HCT116 (cell line): ENCODE results near the gene FGF14. TPM values are rescaled to one million over a fixed set of nuclear protein-coding genes. Genes with fewer than 3 reads are reported as not detected.

Experiments
- ATAC-seq: fragments of 200-7000 bp; cut with Tn5 transposase; 2 replicates; pipeline ENCODE4 v1.9.1; 2020; ENCODE audit warnings: mild to moderate bottlenecking, moderate library complexity
- BruUV-seq: library from RNA; stranded (reverse); fragments of 400-500 nt; replicated peaks from 2 replicates; lab custom pipeline; 2021; lab: Mats Ljungman, UMichigan
- CTCF ChIA-PET: fragments of 300-600 bp; sonication (Branson Sonifier 250); formaldehyde crosslinking; loops from one replicate; lab custom pipeline; 2021; ENCODE audit warnings: antibody characterized with exemption; lab: Charles Lee
- POLR2A ChIA-PET: fragments of 300-600, 350-600 bp; sonication (Branson Sonifier 250); formaldehyde crosslinking; loops from one replicate; lab custom pipeline; 2021; ENCODE audit warnings: antibody characterized with exemption; lab: Charles Lee
- RAD21 ChIA-PET, 2 experiments: fragments of 300-600 bp; sonication (Branson Sonifier 250); formaldehyde crosslinking; loops; one replicate each; lab custom pipeline; 2023; ENCODE audit warnings: low total read pairs in 2 of 2; ENCODE audit not compliant: uncharacterized antibody in 2 of 2, unreplicated experiment in 2 of 2, low non-redundant PET in 1 of 2; lab: Charles Lee
- DNase-seq: peaks from one replicate; pipeline ENCODE4 v3.0.0-alpha.2; 2010; ENCODE audit warnings: low read depth, low spot score
- H2AFZ ChIP-seq: fragments of 200-600 bp; shearing (Covaris generic), sonication (generic); 2 replicates; pipeline ENCODE4 v1.6.1; 2017; ENCODE audit warnings: low read depth, mixed run types, mixed read lengths, antibody characterized with exemption, low read length; ENCODE audit not compliant: poor library complexity, severe bottlenecking
- H3K27ac ChIP-seq: 2 replicates; pipeline ENCODE4 v1.5.1; 2012; ENCODE audit warnings: low read depth, low read length
- H3K27me3 ChIP-seq: fragments of 200-600 bp; sonication (generic); 2 replicates; pipeline ENCODE4 v1.6.1; 2016; ENCODE audit warnings: mixed run types, low read length, mixed read lengths; ENCODE audit not compliant: insufficient read depth
- H3K36me3 ChIP-seq, 2 experiments: fragments of 200-500 bp in 1 of 2; fragments of 200-600 bp in 1 of 2; sonication (Bioruptor generic) in 1 of 2; sonication (generic) in 1 of 2; 2 replicates each; pipeline versions ENCODE4 v1.5.1 to v1.6.1; 2014 to 2016; ENCODE audit warnings: low read length in 2 of 2, inconsistent platforms in 1 of 2, mixed read lengths in 1 of 2, mixed run types in 1 of 2; ENCODE audit not compliant: insufficient read depth in 2 of 2, control insufficient read depth in 1 of 2
- H3K4me1 ChIP-seq, 2 experiments: fragments of 200-600 bp in 1 of 2; sonication (generic) in 1 of 2; 2 replicates each; pipeline versions ENCODE4 v1.5.1 to v1.6.1; 2012 to 2017; ENCODE audit warnings: low read length in 2 of 2, inconsistent platforms in 1 of 2, mild to moderate bottlenecking in 1 of 2, mixed read lengths in 1 of 2, mixed run types in 1 of 2, moderate library complexity in 1 of 2; ENCODE audit not compliant: insufficient read depth in 2 of 2, control insufficient read depth in 1 of 2
- H3K4me2 ChIP-seq: fragments of 200-600 bp; sonication (generic); 2 replicates; pipeline ENCODE4 v1.6.1; 2017; ENCODE audit warnings: mixed run types, low read length, mixed read lengths
- H3K4me3 ChIP-seq, 2 experiments: fragments of 200-600 bp in 1 of 2; sonication (generic) in 1 of 2; replicated peaks in 1 of 2; 2 replicates each; pipeline ENCODE4 v1.5.1; 2011 to 2016; ENCODE audit warnings: low read length in 2 of 2, control low read depth in 1 of 2, low read depth in 1 of 2, mild to moderate bottlenecking in 1 of 2, mixed read lengths in 1 of 2, mixed run types in 1 of 2
- H3K79me2 ChIP-seq: fragments of 200-600 bp; sonication (generic); 2 replicates; pipeline ENCODE4 v1.6.1; 2017; ENCODE audit warnings: mild to moderate bottlenecking, mixed run types, low read length, moderate library complexity, mixed read lengths; ENCODE audit not compliant: insufficient read depth
- H3K9ac ChIP-seq: fragments of 200-600 bp; sonication (generic); 2 replicates; pipeline ENCODE4 v1.6.1; 2016; ENCODE audit warnings: low read length, mixed read lengths
- H3K9me2 ChIP-seq: fragments of 200-600 bp; sonication (generic), shearing (Covaris generic); 2 replicates; pipeline ENCODE4 v1.6.1; 2017; ENCODE audit warnings: mixed run types, mild to moderate bottlenecking, moderate library complexity; ENCODE audit not compliant: insufficient read depth
- H3K9me3 ChIP-seq, 2 experiments: fragments of 200-500 bp in 1 of 2; fragments of 200-600 bp in 1 of 2; sonication (Bioruptor generic) in 1 of 2; sonication (generic) in 1 of 2; 2 replicates each; pipeline ENCODE4 v1.6.1; 2014 to 2017; ENCODE audit warnings: low read length in 2 of 2, mixed read lengths in 2 of 2, inconsistent platforms in 1 of 2, low read depth in 1 of 2, mild to moderate bottlenecking in 1 of 2, mixed run types in 1 of 2, moderate library complexity in 1 of 2; ENCODE audit not compliant: control insufficient read depth in 1 of 2, insufficient read depth in 1 of 2
- H4K20me1 ChIP-seq: fragments of 200-600 bp; sonication (generic), shearing (Covaris generic); 2 replicates; pipeline ENCODE4 v1.6.1; 2017; ENCODE audit warnings: mixed run types, mild to moderate bottlenecking, moderate library complexity; ENCODE audit not compliant: insufficient read depth
- CEBPB ChIP-seq: IDR thresholded peaks from 2 replicates; pipeline ENCODE4 v1.6.1; 2012; ENCODE audit warnings: low read depth
- EGR1 ChIP-seq: IDR thresholded peaks from 2 replicates; pipeline ENCODE4 v1.6.1; 2012; ENCODE audit warnings: low read depth
- JUND ChIP-seq: IDR thresholded peaks from 2 replicates; pipeline ENCODE4 v1.6.1; 2012
- POLR2AphosphoS5 ChIP-seq: IDR thresholded peaks from 2 replicates; pipeline ENCODE4 v1.6.1; 2011; ENCODE audit warnings: mild to moderate bottlenecking, low read depth, low read length, moderate library complexity
- RAD21 ChIP-seq: IDR thresholded peaks from 2 replicates; pipeline ENCODE4 v1.6.1; 2012; ENCODE audit warnings: low read depth, mild to moderate bottlenecking
- REST ChIP-seq: IDR thresholded peaks from 2 replicates; pipeline ENCODE4 v1.6.1; 2012; ENCODE audit warnings: low read depth
- SIN3A ChIP-seq: IDR thresholded peaks from 2 replicates; pipeline ENCODE4 v1.6.1; 2012; ENCODE audit warnings: low read depth
- SP1 ChIP-seq: IDR thresholded peaks from 2 replicates; pipeline ENCODE4 v1.6.1; 2012; ENCODE audit warnings: low read depth
- SRF ChIP-seq: IDR thresholded peaks from 2 replicates; pipeline ENCODE4 v1.6.1; 2012; ENCODE audit warnings: low read depth
- YY1 ChIP-seq: IDR thresholded peaks from 2 replicates; pipeline ENCODE4 v1.6.1; 2011; ENCODE audit warnings: low read length, low read depth, moderate library complexity, mild to moderate bottlenecking; ENCODE audit not compliant: insufficient replicate concordance; ENCODE audit errors: extremely low read depth
- ZNF274 ChIP-seq: fragments of 200-500 bp; sonication (Bioruptor generic); IDR thresholded peaks from 2 replicates; pipeline ENCODE4 v1.6.1; 2014; ENCODE audit warnings: mild to moderate bottlenecking, low read depth, low read length, inconsistent platforms
- intact Hi-C: fragments of 100-400 bp; cut with micrococcal nuclease; formaldehyde crosslinking; loops from 2 replicates; pipeline ENCODE4 v1.10.0; 2022
- total RNA-seq: library from RNA; stranded (reverse); gene quantifications from one replicate; pipeline ENCODE4 v1.2.1, GENCODE V29; 2021; ENCODE audit not compliant: unreplicated experiment
- TF ChIP-seq, protein P1 (sequence below), 3 experiments: fragments of 200-600 bp in 1 of 3; sonication (generic) in 1 of 3; IDR thresholded peaks in 2 of 3; conservative IDR thresholded peaks in 1 of 3; 2 replicates each; pipeline ENCODE4 v1.5.1; 2012 to 2017; ENCODE audit warnings: low read depth in 2 of 3, low read length in 2 of 3, antibody characterized with exemption in 1 of 3, borderline replicate concordance in 1 of 3, control low read depth in 1 of 3, mild to moderate bottlenecking in 1 of 3, mixed read lengths in 1 of 3, mixed run types in 1 of 3, moderate library complexity in 1 of 3; ENCODE audit not compliant: insufficient read depth in 1 of 3
- TF ChIP-seq, protein P2 (sequence below): IDR thresholded peaks from 2 replicates; pipeline ENCODE4 v1.6.1; 2011; ENCODE audit warnings: mild to moderate bottlenecking, low read length, moderate library complexity; ENCODE audit not compliant: insufficient replicate concordance; ENCODE audit errors: extremely low read depth

FGF14 gene
- total RNA-seq, 1 experiment from 2014 or later: not detected

- ATAC-seq (no peak), DNase-seq (no peak)
- H3K4me1 ChIP-seq: no peaks in the 10 kb centered on the region
- H3K4me2 ChIP-seq: no peak overlapping the region
- H3K9ac ChIP-seq: no peak overlapping the region
- BruUV-seq: no TSS peak
- H3K79me2 ChIP-seq: no peaks in the 10 kb centered on the region
- no peak overlapping the region for H3K4me3 ChIP-seq
- intact Hi-C loops: no loop called here
- ChIA-PET POLR2A (no interaction called here), RAD21 (no interaction called here), CTCF (no interaction called here)
- no peaks in the 10 kb centered on the region for H3K36me3 ChIP-seq
- no peaks in the 10 kb centered on the region for H3K27me3 ChIP-seq
- TF ChIP-seq POLR2AphosphoS5 (no peak), REST (no peak), SIN3A (no peak), CEBPB (no peak), EGR1 (no peak), RAD21 (no peak), YY1 (no peak), SP1 (no peak), ZNF274 (no peak), JUND (no peak), SRF (no peak)
- TF ChIP-seq, protein P1, sequence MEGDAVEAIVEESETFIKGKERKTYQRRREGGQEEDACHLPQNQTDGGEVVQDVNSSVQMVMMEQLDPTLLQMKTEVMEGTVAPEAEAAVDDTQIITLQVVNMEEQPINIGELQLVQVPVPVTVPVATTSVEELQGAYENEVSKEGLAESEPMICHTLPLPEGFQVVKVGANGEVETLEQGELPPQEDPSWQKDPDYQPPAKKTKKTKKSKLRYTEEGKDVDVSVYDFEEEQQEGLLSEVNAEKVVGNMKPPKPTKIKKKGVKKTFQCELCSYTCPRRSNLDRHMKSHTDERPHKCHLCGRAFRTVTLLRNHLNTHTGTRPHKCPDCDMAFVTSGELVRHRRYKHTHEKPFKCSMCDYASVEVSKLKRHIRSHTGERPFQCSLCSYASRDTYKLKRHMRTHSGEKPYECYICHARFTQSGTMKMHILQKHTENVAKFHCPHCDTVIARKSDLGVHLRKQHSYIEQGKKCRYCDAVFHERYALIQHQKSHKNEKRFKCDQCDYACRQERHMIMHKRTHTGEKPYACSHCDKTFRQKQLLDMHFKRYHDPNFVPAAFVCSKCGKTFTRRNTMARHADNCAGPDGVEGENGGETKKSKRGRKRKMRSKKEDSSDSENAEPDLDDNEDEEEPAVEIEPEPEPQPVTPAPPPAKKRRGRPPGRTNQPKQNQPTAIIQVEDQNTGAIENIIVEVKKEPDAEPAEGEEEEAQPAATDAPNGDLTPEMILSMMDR (IDR thresholded peaks at IDR 0.05 in 2 of 3, conservative IDR thresholded peaks at IDR 0.05 in 1 of 3; ENCODE audit: borderline replicate concordance in 1 of 3, insufficient read depth in 1 of 3, low read depth in 2 of 3, low read length in 2 of 3): no peak
- TF ChIP-seq, protein P2, sequence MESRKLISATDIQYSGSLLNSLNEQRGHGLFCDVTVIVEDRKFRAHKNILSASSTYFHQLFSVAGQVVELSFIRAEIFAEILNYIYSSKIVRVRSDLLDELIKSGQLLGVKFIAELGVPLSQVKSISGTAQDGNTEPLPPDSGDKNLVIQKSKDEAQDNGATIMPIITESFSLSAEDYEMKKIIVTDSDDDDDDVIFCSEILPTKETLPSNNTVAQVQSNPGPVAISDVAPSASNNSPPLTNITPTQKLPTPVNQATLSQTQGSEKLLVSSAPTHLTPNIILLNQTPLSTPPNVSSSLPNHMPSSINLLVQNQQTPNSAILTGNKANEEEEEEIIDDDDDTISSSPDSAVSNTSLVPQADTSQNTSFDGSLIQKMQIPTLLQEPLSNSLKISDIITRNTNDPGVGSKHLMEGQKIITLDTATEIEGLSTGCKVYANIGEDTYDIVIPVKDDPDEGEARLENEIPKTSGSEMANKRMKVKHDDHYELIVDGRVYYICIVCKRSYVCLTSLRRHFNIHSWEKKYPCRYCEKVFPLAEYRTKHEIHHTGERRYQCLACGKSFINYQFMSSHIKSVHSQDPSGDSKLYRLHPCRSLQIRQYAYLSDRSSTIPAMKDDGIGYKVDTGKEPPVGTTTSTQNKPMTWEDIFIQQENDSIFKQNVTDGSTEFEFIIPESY: no peak
- H3K27ac ChIP-seq: no peak overlapping the region
- no peaks in the 10 kb centered on the region for H4K20me1 ChIP-seq
- no peak overlapping the region for H2AFZ ChIP-seq
- no peaks in the 10 kb centered on the region for H3K9me3 ChIP-seq
- no peaks in the 10 kb centered on the region for H3K9me2 ChIP-seq
Measured at GRCh38 chr13:102311901-102312300, 89.9 kb downstream of the FGF14 start.
